ENCODE data around the gene MAST1.

- TF ChIP-seq, protein P1, sequence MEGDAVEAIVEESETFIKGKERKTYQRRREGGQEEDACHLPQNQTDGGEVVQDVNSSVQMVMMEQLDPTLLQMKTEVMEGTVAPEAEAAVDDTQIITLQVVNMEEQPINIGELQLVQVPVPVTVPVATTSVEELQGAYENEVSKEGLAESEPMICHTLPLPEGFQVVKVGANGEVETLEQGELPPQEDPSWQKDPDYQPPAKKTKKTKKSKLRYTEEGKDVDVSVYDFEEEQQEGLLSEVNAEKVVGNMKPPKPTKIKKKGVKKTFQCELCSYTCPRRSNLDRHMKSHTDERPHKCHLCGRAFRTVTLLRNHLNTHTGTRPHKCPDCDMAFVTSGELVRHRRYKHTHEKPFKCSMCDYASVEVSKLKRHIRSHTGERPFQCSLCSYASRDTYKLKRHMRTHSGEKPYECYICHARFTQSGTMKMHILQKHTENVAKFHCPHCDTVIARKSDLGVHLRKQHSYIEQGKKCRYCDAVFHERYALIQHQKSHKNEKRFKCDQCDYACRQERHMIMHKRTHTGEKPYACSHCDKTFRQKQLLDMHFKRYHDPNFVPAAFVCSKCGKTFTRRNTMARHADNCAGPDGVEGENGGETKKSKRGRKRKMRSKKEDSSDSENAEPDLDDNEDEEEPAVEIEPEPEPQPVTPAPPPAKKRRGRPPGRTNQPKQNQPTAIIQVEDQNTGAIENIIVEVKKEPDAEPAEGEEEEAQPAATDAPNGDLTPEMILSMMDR (IDR thresholded peaks at IDR 0.05): no peak
- no peak for TF ChIP-seq POLR2A (IDR thresholded peaks at IDR 0.05)
Observed at GRCh38 chr19:12880551-12881171, 42.3 kb downstream of the MAST1 start.
